Measurements from ENCODE around the gene ABCB8. TPM values are rescaled to one million over a fixed set of nuclear protein-coding genes. Genes with fewer than 3 reads are reported as not detected.

The ABCB8 gene
- total and polyA plus RNA-seq, 9 of the 15 experiments (the other 6 are each of a cell fraction or from before 2014, with no cell fraction given): 7.6 to 106 (median 36.3) TPM

GRCh38 chr7:151012031-151012692 lies 16.1 kb upstream of the ABCB8 start (continued):
- no peak for TF ChIP-seq CUX1 (CRISPR knock-in tag; IDR thresholded peaks at IDR 0.05)
- TF ChIP-seq MLLT1 (IDR thresholded peaks at IDR 0.05): peak in 1 of 2 experiments; percentile 57; a peak in 1 of 4 replicates
- no peak for TF ChIP-seq MAZ (CRISPR knock-in tag; conservative IDR thresholded peaks at IDR 0.05 in 1 of 2, IDR thresholded peaks at IDR 0.05 in 1 of 2)
- TF ChIP-seq THRAP3 (IDR thresholded peaks at IDR 0.05; ENCODE audit: borderline replicate concordance): 0 out of 2 replicates have a peak, but pooled peaks have one; percentile 27
- no peak for TF ChIP-seq RBFOX2 (IDR thresholded peaks at IDR 0.05; ENCODE audit: low read depth, low read length)
- TF ChIP-seq SMARCA4 (IDR thresholded peaks at IDR 0.05): peak; percentile 37; the same call in 1 of the 2 replicates
- TF ChIP-seq HDGF (IDR thresholded peaks at IDR 0.05): 0 out of 2 replicates have a peak, but pooled peaks have one; percentile 63
- TF ChIP-seq KAT2B (IDR thresholded peaks at IDR 0.05; ENCODE audit: low read depth, low read length): no peak
- 0 out of 2 replicates have a peak, but pooled peaks have one; percentile 8 for TF ChIP-seq ZBTB40 (IDR thresholded peaks at IDR 0.05)
- no peak for TF ChIP-seq ZBTB40 (CRISPR knock-in tag; IDR thresholded peaks at IDR 0.05)

All from K562 (cell line).